GM18505 (cell line): ENCODE results near the gene ANK3.

Experiments
- ATAC-seq: cut with Tn5 transposase; IDR thresholded peaks from one replicate; pipeline ENCODE4 v1.9.1; 2021; ENCODE audit not compliant: unreplicated experiment
- POLR2A ChIP-seq: IDR thresholded peaks from 4 replicates; pipeline ENCODE4 v1.6.1; 2011; ENCODE audit warnings: borderline replicate concordance; ENCODE audit not compliant: insufficient read depth, insufficient read length; ENCODE audit errors: extremely low read depth

Gene ANK3

DNA sequence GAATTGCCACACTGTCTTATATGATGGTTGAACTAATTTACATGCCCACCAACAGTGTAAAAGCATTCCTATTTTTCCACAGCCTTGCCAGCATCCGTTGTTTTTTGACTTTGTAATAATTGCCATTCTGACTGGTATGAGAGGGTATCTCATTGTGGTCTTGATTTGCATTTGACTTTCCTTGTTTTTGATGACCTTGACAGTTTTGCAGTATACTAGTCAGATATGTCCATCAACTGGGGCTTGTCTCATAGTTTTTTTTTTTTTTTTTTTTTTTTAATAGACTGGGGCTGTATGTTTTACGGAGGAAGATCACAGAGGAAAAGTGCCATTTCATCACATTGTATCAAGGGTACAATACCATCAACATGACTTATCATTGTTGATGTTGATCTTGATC is 220.6 kb downstream of the ANK3 start:
- no peak for TF ChIP-seq POLR2A
- no peak for ATAC-seq

DNA sequence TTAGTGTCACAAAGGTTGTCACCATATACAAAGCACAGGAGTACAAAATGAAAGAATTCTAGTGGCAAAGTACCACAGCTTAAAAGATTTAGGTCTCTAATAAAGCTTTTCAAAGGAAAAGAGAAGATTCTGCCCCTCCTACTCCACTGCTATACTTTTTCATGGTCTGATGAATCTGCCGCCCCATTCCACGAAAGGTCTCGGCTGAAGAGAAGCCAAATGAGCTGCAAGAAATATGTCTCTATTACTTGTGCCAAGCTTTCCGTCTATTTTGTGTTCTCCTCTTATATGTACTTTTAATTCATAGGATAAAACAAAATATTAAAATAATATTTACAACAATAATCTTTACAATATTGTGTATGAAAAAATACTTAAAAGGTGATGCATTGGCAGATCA is 222.6 kb downstream of the ANK3 start:
- ATAC-seq, result no peak
- no peak for TF ChIP-seq POLR2A

DNA sequence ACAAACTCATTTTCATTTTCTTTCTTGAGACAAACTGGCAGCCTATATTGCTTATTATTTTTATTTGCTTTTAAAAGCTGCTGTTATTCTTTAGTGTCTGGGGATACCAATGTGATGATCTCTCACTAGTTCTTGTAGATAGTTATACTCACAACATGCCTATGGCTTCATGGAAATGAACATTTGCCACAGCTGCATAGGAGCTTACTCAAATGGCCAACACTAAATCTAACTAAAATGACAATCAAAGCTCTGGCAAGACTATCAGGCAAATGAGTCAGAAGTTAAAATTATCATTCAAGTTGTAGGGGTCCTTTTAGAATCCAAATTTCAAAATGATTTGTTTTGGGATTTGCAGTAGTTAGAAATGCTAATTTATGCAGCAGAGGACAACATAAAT is 225.9 kb downstream of the ANK3 start:
- no peak for ATAC-seq
- no peak for TF ChIP-seq POLR2A

DNA sequence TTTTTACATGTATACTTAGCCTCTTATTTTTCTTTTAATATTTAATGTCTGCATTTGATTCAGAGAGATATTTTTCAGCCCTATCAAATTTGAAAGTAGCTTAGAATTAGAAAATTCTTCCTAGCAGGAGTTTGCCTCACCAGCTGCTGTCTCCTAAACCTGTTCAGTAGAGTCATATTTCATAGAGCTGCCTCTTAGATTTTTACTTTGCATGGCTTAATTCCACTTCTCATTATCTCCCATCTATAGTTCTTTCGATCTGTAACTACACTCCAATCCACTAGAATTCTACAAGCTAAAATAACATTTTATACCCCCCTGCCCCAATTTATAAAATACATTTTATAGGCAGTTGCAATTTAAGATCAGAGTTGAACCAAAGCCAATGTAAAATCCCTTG is 227.0 kb downstream of the ANK3 start:
- TF ChIP-seq POLR2A, result no peak
- no peak for ATAC-seq

DNA sequence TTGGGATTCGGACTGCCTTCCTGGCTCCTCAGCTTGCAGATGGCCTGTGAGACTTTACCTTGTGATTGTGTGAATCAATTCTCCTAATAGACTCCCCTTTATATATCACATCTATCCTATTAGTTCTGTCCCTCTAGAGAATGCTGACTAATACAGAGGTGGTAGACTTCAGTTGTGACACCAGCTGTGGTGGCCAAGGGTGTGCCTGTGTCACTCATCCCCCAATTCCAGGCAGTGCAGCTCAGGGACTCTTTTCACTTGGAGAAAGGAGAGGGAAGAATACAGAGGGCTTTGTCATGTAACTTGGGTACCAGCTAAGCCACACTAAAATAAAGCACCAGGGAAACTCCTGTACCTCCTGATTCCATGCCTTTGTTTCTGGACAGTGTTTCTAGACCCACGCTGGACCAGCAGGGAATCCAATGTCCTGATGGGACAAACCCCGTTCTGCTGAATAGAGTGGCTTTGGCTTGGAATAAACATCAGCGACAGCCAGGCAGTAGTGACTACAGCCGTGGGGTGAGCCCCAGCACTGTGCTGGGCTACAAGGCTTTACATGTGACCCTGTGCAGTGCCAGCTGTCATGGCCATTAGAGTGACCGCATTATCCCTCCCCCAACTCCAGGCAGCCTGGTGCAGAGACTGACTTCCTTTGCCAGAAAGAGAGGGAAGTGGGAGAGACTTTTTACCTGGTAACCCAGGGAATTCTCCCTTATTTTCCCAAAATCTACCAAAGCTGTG is 233.6 kb downstream of the ANK3 start:
- ATAC-seq, result no peak
- TF ChIP-seq POLR2A, result no peak

DNA sequence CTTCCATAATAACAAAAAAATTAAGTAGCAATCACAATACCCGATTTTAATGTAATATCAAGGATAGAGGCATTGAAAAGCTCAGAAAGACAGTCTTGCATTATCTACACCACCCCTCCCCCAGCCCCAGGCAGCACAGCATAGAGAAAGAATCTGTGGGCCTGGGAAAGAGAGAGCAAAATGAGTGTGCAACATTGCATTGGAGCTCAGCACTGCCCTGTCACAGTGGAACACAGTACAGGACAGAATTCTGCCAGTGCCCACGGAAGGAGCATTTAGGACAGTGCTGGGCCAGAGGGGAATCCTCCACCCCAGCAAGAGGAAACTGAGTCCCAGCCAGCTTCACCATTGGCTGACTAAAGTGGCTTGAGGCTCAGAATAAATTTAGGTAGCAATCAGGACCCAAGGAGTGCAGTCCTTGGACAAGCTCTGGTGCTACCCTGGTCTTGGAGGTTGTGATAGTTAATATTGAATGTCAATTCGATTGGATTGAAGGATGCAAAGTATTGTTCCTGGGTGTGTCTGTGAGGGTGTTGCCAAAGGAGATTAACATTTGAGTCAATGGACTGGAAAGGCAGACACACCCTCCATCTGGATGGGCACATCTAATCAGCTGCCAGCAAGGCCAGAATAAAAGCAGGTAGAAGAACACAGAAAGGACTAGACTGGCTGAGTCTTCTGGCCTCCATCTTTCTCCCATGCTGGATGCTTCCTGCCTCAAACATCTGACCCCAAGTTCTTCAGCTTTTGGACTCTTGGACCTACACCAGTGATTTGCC is 234.4 kb downstream of the ANK3 start:
- no peak for ATAC-seq
- TF ChIP-seq POLR2A, result no peak

DNA sequence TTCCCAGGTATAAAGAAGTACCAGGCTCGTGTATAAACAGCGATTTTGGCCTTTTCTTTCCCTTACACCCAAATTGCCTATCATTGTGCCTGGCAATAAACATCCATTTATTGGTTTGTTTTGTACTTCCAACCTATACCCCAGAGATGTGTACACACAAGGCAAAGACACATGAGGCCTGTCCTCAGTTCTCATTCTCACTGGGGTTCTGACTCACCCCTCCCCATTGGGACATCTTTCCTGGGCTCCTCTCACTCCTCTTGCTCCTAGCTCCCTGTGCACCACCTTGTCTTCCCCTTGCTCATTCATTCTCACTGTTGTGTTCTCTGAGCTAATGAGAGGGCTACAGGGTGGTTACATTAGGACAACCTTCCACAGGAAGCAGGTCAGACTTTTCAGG is 240.7 kb downstream of the ANK3 start:
- ATAC-seq, result no peak
- TF ChIP-seq POLR2A, result no peak

DNA sequence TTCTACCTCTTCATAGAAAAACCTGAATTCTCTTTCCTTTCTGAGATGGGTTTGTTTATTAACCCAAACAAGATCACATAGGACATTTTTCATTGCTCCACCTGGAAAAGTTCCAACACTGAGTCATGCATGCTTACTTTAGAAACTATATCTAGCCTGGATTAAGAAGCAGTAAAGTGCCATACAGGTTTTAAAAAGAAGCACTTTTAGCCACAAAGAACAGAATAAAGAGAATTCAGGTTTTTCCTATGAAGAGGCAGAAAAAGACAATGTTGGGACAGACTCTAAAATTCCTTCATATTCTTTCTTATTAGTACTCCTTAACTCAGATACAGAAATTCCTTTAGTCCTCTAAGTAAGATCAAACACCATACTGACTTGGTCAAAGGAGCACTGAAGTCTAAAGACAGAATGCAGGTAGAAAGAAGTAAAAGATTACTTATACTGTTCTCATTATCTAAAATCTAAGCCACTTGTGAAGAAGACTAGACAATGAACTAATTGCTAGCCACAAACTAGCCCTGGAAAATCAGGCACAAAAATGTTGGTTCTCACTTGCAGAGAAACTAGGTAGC is 241.3 kb downstream of the ANK3 start:
- TF ChIP-seq POLR2A, result no peak

DNA sequence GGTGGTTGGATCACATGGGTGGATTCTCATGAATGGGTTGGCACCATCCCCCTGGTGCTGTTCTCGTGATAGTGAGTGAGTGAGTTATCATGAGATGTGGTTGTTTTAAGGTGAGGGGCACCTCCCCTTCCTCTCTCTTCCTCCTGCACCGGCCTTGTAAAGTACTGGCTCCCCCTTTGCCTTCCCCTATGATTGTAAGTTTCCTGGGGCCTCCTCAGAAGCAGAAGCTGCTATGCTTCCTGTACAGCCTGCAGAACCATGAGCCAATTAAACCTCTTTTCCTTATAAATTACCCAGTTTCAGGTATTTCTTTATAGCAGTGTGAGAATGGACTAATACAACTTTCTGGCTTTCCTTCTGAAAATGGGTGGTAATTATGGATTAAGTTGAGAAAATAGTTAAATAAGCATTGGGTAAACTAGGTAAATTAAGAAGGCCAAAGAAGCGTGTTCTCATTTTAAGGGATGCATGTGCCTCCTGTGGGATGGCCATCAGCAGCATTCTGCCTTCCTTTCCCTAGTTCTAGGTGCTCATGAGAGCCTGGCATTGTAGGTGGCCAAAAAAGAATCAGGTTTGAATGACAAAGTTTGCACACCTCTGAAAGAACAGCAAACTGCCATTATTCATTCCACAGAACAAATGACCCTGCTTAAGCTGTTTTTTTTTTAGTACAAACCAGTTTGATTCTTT is 242.0 kb downstream of the ANK3 start:
- no peak for ATAC-seq
- no peak for TF ChIP-seq POLR2A

More for the DNA sequence above, 241.3 kb downstream of the ANK3 start:
- ATAC-seq, result no peak

DNA sequence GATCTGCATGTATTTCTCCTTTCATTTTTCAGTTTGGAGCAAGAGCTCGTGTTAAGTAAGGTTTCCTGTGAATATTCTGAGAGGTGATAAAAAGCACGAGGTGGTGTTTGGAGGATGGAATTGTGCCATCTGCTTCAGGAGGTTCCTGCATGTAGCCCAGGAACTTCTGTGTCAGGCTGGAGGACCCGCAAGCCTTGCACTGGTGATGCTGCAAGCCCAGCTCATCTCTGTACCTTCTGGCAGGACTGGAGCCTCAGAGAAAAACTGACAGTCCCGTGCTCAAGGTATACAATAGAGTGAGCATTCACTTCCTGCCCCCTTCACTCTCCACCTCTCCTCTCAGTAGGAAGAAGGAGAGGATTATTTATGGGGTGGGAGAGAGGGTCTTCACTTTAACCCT is 242.7 kb downstream of the ANK3 start:
- no peak for TF ChIP-seq POLR2A
- no peak for ATAC-seq

DNA sequence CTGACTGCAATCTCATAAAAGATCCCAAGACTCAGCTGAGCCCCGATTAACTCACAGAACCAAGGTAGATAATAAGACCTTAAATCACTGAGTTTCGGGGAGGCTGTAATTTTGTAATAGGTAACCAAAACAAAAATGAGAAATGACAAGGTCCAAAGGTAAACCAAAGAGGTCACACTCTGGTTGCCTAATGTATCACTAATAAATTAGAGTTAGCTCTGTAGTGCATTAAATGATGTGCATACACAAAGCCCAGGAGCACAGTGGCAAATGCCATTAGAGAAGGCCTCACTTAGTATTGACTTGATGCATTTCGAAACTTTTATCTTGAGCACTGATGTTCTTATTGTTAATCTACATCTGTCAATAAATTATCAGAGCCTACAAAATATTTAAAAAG is 245.6 kb downstream of the ANK3 start:
- no peak for TF ChIP-seq POLR2A
- no peak for ATAC-seq

DNA sequence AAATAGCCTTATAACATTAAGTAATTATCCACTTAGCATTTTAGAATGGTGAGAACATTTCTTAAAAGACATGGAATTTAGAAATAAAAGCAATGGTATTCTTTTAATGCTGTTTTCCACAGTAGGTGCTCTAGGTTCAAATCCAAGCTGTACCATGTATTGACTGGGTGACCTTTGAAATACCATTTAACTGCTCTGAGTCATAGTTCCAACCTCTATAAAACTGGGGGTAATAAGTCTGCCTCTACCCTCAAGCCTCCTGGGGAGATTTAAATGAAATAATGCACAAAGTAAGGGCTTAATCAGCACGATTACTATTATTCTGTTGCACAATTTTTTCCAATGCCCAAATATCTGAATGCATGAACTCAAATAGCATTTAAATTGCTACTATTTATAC is 246.9 kb downstream of the ANK3 start:
- no peak for TF ChIP-seq POLR2A
- no peak for ATAC-seq

DNA sequence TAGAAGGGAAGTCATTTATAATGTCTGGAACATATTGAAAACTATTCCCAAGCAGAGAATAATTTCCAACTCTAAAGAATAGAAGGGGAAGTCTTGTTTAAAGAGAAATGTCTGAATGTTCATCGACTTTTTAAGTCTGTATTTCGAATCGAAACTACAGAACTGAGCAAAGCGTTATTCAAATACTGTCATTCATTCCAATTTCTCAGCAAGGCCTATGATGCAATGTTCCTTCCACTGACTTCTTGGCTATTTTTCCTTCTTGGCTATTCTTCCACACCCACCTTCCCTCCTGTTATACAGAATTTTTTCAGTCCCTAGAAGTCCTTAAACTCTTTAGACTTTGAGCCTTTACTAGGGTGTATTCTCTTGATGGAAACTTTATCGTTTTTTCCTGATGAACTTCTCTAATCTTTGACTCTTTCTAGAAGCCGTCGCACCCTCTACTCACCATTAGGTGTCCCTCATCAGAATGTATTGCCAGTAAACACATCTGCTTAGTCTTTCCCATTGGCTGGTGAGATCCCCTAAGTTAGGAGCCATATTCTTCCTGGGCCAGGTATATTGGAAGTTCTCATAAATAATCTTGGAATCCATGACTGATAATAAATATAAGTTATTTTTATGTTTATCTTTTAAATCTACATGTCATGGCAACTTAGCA is 247.6 kb downstream of the ANK3 start:
- no peak for ATAC-seq
- TF ChIP-seq POLR2A, result no peak

DNA sequence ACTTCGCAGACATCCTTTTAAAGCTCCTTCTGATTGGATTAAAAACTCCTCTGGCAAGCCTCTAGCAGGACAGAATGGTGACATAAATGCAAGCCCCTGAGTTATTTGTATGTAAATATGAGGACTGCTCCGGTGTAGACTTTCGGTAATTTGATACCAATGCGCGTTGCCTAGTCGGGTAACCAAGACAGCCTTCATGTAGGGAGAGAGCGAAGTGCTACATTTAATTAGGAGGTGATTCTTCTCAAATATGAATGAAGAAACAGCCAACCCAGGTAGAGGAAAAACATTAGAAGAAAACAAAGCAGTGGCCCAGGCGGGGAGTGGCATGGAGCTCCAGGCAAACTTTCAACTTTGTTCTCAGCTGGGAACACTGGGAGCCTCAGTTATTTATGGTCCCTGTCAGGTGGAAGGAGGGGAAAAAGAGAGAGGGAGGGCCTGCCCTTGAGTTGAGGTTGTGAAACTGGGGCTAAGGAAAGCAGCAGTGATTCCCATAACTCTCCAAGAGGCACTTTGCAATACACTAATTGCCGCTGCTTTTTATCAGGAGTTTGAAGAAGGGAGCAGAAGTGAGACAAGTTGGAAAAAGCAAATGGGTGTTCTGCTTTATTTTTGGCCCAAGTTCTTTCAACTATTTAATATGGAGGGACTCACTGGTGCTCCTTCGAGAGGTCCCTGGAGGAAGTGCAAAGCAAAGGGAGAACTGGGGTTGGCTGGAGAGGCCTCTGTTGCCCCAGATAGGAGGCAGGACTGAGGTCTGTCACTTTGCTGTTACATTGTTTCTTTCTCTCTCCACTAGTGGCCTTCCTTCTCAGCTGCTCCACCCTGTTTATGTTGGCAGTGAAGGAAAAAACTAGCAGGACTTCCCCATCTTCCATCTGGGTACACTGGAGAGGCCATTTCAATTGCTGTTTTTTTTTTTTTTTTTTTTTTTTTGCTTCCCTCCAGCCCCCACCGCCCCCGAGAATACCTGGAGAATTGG is 248.7 kb downstream of the ANK3 start:
- no peak for ATAC-seq
- no peak for TF ChIP-seq POLR2A
